Tracheal epithelial cell (primary cell): Measurements from ENCODE around the gene BORCS5. TPM values are rescaled to one million over a fixed set of nuclear protein-coding genes. Genes with fewer than 3 reads are reported as not detected.

Experiments
- total RNA-seq: library from RNA; depleted of rRNA; stranded (reverse); fragments of >200 nt; gene quantifications from 2 replicates; pipeline ENCODE4 v1.2.1, GENCODE V29; 2014

Gene BORCS5
- total RNA-seq, result 6.7 and 11.9 TPM in 2 replicates

GRCh38 chr12:12356896-12357718, at the start of gene BORCS5:
BORCS5 (plus strand) TSS chr12:12357078; CDS start chr12:12357452, 374 bp downstream.

GRCh38 chr12:12349711-12350665, 6.9 kb upstream of the BORCS5 start, which contains the start of gene MANSC1:
MANSC1 (minus strand) TSS chr12:12350242; CDS start chr12:12343314, 6,928 bp downstream.

Other genes starting within 250 kb of the BORCS5 start
- 17.1 and 28.4 TPM in 2 replicates for gene LRP6, start 90.0 kb upstream of the BORCS5 start, total RNA-seq
- 0.24 and 2.6 TPM in 2 replicates for gene MANSC1, start 6.8 kb upstream of the BORCS5 start, total RNA-seq
- 15.1 and 17.6 TPM in 2 replicates for gene DUSP16, start 205.8 kb downstream of the BORCS5 start, total RNA-seq